G401 (cell line): ENCODE measurements around the gene UNCX. TPM values are rescaled to one million over a fixed set of nuclear protein-coding genes. Genes with fewer than 3 reads are reported as not detected.
"Not testable (repeated sequence)": the region's sequence is repeated elsewhere in the genome, so short reads cannot be mapped to it uniquely, and the experiment has no call there.

Experiments
- DNase-seq: peaks from one replicate; pipeline ENCODE4 v3.0.0-alpha.2; 2015; ENCODE audit warnings: low spot score
- in situ Hi-C: cut with HindIII; loops from 2 replicates; pipeline ENCODE4 v1.10.0; 2016; ENCODE audit warnings: low sequenced_read_pairs, mixed read lengths
- total RNA-seq: library from RNA; depleted of rRNA; stranded (reverse); fragments of >200 nt; shearing (Covaris generic); gene quantifications from 2 replicates; pipeline ENCODE4 v1.2.3, GENCODE V29; 2014

The UNCX gene
- total RNA-seq, 1 experiment from 2014 or later = 0.10 TPM

DNA sequence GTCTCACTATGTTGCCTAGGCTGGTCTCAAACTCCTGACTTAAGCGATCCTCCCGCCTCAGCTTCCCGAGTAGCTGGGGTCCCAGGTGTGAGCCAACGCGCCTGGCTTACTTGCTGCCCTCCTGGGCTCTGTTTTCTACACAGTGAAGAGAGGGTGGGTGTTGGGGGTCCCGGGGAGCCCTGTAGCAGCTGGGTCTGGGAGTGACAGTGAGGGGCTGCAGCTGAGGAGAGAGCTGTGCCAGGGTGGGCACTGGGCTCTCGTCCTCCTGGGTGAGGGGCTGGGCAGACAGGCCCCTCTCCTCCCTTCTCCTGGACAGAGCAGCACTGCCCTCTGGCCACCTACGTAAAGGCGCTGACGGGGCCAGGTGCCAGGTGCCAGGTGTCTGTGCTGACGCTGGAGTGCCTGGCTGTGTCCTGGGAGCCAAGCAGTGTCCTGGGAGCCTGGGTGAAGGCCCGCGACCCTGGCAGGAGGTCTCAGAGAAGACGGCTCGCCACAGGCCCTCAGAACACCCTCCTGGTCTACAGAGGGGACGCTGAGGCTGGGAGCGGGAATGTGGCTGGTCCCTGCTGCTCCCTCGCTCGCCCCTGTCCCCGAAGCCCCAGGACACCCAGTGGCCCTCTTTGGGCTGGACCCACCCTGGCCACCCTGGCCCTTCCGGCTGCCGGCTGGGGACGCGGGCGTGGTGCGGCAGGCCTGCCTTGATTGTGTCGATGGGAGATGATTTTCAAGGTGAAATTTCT, 35.6 kb downstream of the UNCX start:
- no peak for DNase-seq
- in situ Hi-C loops = no loop called here

DNA sequence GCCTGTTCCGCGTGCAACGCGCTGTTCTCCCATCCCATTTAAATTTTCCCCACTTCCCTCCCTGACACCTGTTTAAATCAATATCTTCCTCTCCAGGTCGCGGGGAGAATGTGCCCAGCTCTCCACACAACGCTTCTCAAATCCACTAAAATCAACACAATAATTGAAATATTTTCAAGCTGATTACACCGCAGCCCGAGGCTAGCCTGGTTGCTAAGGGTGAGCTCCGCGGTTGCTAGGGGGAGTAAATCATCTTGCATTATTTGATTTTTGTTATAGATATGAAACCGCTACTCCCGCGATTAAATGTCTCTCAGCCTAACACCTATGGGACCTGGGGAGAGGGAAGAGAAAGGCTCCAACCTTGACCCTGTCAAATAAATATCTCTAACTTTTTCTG, 36.2 kb downstream of the UNCX start:
- DNase-seq = no peak
- in situ Hi-C loops = no loop called here

DNA sequence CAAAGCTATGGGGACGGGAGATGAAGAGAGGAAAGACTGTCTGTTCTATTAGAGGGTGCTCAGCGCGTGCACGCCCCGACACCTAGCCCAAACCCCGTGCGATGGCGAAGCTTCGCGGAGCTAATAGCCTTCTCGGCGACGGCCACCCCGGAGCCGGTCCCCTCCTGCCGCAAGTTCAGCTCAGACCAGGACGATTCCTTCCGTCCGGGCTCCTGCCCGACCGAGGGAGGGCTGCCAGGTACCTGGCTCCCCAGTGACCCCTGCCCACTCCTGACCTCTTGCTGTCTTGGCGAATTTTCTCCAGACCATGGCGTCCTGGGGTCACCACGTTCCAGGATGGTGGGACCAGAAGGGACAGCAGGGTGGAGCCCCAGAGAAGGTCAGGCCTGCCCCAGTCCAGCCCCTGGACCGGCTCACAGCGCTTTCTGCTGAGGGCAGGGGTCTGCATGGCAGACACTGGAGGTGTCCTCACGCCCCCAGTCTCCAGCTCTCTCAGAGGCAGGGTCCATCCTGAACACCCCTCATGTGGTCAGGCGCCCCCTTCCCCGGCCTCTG, 36.7 kb downstream of the UNCX start:
- in situ Hi-C loops = no loop called here
- DNase-seq = no peak

DNA sequence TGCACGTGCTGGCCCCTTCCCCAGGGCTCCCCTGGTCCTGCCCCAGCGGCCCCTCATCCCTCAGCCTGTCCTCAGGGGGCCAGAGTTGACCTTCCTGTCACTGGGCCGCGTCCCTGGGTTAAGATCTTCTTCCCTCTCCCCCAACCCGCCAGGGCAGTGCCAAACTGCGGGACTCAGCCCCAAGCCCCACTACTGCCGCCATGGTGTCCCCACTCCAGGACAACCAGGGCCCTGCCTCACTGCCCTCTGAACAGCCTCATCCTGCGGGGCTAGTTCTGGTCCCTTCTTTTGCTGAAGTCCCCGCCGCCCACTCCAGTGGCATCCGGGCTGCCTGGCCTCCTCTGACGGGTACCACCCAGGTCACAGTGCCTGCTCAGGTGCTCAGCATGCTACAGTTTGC, 37.5 kb downstream of the UNCX start:
- DNase-seq = no peak
- in situ Hi-C loops = no loop called here

DNA sequence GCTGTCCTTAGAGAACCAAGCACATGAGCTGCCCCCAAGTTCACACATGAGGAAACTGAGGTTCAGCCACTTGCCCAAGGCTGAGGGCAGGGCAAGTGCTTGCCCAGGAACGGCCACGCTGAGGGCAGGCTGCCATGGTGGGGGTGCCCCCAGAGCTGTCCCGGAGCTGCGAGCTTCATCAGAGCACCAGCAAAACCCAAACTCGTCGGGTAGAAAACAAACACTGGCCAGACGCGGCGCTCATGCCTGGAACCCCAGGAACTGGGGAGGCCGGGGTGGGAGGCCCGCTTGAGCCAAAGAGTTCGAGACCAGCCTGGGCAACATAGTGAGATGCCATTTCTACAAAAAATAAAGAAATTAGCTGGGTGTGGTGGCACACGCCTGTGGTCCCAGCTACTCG, 38.4 kb downstream of the UNCX start:
- in situ Hi-C loops = no loop called here

DNA sequence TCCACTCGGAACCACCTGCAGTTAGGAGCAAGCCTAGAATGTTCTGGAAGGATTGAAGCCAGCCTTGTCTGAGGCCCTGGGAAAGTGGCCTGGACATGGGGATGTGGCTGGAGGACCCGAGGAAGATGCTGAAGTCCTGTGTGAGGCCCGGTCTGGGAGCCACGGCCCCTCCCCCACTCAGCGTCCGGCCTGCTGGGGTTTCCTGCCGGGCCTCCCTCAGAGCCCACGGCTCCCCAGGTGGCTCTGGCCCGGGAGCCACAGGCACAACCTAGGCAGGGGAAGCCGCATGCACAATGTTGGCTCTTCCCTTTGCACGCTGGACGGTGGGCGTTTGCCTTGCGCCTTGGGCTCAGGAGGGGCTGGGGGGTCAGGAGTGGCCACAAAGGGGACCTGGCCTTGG, 39.0 kb downstream of the UNCX start:
- no peak for DNase-seq
- in situ Hi-C loops = no loop called here

More for the DNA sequence above, 38.4 kb downstream of the UNCX start:
- no peak for DNase-seq

DNA sequence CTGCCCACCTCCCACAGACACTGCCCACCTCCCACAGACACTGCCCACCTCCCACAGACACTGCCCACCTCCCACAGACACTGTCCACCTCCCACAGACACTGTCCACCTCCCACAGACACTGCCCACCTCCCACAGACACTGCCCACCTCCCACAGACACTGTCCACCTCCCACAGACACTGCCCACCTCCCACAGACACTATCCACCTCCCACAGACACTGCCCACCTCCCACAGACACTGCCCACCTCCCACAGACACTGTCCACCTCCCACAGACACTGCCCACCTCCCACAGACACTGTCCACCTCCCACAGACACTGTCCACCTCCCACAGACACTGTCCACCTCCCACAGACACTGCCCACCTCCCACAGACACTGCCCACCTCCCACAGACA, 39.5 kb downstream of the UNCX start:
- DNase-seq, in situ Hi-C loops: not testable (repeated sequence)

DNA sequence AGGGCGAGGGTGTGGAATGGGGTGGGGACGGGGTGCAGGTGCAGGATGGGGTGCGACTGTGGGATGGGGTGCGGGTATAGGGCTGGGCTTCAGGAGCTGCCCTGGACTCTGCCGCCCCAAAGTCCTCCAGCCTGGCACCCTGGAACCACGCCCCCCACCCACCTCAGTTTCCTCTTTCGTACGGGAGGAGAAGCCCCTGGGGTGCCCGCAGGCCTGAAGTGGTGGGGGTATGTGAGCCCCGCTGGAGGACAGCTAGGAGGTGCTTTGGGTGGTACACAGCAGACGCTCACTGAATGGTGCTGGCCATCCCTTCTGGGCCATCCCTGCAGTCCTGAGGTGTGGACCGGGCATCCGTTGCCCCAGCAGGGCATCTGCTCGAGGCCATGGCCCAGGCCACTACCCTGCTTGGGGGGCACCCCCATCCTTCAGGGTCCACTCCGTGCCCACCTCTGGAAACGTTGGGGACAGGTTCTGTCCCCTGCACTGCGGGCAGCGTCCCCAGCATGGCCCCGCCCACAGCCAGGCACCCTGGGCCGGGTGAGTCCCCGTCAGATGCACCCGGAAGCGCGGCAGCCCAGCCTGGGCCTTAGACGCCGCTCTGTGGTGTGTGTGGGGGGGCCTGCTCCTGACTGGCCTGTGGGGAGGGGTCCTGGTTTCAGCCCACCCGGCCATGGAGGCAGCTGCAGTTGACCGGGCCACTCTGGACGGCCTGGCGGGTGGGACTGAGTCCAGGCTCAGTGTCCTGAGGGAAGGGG, 41.6 kb downstream of the UNCX start:
- DNase-seq = no peak
- in situ Hi-C loops = no loop called here

DNA sequence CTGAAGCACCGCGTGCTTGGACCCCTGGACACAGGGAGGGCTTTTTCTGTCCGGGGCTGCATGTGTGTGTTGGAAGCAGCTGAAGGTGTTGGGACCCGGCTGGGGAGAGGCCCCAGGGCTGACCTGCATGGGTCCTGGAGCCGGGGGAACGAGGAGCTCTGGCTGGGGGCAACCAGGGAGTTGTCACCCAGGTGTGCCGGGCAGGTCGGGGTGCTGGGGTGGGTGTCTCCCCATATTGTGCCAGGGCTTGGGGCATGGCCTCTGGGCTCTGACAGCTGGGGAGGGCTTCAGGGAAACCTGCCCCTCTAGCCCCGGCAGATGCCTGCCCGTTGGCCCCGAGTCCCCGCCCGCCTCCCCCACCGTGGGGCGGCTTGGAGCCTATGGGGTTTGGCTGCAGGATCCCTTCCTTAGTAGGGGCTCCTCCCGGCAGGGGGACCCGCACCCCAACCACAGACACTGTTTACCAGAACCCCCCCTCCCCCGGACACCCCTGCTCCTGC, 42.3 kb downstream of the UNCX start:
- DNase-seq = no peak
- in situ Hi-C loops = no loop called here

DNA sequence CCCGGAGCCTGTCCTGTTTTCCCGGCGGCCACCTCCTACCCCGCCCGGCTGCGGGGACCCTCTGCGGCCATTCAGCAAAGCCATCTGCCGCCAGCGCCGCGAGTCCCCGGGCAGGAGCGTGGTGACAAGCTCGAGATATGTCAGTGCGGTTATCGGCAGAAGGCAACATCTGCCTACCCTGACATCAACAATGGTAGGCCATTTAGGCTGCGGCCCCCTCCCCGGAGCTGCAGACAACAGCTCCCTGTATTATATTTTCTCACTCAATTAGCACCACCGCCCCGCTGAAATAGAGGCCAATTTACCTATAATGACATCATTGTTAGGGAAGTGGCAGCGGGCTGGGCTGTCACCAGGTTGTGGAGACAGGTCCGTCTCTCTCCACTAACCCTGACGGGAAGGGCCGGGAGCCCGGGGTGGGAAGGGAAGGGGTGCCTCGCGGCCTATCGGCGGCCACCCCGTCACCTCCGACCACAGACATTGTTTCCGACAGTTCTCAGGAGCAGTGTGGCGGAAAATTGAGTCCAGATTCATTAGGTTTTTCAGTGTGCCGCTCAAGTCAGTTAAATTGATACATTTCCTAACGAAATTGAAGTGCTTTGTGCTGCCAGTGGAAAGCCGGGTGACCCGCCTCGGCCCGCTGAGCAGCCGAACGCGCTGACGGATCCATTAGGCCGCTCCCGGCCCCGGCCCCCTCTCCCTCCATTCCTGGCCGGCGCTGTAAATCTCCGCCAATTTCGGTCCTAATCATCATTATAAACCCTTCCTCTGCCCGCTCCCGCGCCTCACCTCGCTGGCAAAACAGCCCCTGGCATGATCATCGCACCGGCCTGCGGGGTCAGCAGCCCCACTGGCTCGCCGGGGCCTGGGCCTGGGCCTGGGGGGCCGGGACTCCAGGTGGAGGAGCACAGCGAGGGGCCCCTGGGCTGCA, 43.0 kb downstream of the UNCX start:
- peak; percentile 23 for DNase-seq
- in situ Hi-C loops = no loop called here

DNA sequence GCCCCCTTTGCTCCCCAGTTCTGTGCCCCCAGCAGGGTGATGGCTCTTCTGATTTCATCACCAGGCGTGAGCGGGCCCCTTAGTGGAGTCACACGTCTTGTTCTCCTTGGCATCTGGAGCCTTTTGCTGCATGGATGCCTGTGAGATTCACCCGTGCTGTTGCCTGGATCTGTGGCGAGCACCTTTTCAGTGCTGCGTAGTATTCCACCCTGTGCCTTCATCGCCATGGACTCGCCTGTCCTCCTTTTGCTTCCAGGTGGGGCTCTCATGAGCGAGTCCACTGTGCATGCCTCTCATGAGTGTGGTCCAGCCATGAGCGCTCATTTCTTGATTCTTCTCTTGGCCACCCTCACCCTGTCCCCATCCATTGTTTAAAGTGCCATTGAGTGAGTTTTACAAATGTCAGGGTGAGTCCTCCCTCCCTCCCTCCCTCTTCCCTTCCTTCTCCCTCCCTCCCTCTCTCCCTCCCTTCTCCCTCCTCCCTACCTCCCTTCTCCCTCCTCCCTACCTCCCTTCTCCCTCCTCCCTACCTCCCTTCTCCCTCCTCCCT, 44.0 kb downstream of the UNCX start:
- in situ Hi-C loops = no loop called here
- no peak for DNase-seq

DNA sequence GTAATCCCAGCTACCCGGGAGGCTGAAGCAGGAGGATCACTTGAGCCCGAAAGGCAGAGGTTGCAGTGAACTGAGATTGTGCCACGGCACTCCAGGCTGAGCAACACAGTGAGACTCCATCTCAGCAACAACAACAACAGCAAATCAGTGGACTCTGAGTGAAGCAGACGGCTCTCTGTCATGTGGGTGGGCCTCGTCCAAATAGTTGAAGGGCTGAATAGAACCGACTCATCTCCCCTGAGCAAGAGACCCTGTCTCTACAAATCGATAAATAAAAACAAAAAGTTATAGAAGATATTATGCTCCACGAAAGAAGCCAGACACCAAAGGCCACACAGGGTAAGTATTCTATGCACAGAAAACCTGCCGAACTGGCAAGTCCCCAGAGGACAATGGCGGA, 45.9 kb downstream of the UNCX start:
- no peak for DNase-seq
- in situ Hi-C loops = no loop called here

DNA sequence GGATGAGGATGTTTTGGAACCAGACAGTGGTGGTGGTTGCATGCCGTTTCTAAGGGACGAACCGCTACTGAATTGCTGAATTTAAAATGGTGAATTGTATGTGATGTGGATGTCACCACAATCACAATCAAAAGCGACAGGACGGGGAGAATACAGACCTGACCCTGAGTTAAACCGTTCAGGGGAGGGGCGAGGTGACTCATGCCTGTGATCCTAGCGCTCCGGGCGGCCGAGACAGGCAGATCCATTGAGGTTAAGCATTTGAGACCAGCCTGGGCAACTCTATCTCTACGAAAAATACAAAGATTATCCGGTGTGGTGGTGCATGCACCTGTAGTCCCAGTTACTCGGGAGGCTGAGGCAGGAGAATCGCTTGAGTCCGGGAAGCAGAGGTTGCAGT, 46.4 kb downstream of the UNCX start:
- no peak for DNase-seq
- in situ Hi-C loops = no loop called here

DNA sequence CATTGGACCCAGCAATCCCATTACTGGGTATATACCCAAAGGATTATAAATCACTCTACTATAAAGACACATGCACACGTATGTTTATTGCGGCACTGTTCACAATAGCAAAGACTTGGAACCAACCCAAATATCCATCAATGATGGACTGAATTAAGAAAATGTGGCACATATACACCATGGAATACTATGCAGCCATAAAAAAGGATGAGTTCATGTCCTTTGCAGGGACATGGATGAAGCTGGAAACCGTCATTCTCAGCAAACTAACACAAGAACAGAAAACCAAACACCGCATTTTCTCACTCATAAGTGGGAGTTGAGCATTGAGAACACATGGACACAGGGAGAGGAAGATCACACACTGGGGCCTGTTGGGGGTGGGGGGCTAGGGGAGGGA, 47.2 kb downstream of the UNCX start:
- in situ Hi-C loops, DNase-seq: not testable (repeated sequence)

DNA sequence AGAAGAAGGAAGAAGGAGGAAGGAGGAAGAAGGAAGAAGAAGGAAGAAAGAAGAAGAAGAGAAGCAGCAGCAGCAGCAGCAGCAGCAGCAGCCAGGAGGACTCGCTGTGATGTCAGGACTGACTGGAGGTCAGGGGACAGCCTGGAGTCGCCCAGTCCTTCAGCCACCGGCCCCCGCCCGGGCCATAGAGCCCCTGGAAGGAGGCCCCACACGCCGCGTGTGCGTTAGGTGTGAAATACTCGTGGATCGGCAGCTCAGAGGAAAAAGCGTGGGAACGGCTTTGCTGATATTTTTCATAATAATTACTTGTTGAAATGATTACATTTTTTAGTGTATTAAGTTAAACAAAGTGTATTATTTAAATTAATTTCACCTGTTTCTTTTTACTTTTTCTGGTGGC, 48.4 kb downstream of the UNCX start:
- DNase-seq = no peak
- in situ Hi-C loops = no loop called here

DNA sequence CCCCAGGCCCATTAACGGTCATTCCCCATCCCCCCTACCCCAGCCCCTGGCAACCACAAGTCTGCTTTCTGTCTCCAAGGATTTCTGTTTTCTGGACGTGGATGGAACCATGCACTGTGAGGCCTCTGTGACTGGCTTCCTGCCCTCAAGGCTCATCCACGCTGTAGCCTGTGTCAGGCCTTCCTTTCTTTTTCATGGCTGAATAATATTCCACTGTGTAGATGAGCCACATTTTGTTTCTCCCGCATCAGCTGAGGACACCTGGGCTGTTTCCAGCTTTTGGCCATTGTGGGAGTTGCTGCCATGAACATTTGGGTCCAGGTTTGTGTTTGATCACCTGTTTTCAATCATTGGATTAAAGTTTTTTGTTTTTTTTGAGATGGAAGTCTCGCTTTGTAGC, 50.0 kb downstream of the UNCX start:
- in situ Hi-C loops = no loop called here
- DNase-seq = no peak

DNA sequence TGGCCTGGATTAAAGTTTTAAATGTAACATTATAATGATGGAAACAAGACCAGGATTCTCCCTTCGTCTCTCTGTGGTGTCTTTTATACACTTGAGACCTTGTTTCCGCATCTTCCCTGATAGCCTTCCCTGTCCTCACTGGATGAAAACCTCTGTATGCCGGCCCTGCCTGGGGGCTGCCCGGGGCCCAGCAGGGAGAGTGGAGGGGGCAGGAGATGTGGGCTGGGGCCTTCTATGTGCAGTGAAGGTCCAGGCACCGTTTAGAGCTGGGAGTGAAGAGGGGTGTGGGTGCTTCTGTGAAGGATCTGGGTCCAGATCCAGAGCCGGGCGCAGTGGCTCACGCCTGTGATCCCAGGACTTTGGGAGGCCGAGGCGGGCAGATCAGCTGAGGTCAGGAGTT, 50.7 kb downstream of the UNCX start:
- DNase-seq = no peak
- in situ Hi-C loops = no loop called here

DNA sequence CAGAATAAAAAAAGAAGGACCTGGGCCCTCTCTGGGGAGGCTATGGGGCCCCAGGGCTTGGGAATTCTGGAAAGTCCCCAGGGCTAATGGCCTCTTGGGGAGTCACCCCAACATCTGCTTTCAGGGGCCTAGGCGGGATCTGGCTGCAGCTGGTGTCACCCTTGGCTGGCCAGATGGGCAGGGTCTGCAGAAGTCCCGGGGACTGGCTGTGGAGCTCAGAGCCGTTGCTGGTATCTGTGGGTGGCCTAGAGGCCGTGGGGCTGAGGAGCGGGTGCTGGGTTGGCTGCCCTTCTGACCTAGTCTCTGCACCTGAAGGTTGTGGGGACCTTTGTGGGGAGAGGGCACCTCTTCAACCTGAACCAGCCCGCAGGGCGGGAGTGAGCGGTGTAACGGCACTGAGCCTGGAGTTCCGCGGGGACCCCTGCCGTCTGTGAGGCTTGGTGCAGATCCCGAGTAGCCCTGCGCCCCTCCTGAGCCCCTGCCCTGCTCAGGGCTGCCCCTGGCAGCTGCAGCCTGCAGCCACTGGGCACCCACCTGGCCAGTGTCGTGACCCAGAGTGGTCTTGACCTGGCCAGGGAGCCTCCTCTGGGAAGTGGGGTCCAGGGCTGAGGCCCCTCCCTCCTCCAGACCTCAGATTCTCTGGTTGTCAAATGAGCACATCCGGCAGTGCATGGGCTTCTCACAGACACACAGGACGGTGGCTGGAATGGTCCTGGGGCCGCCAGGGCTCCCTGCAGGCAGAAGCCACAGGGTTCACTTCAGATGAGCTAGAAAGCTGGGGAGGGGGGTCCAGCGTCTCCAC, 51.5 kb downstream of the UNCX start:
- in situ Hi-C loops = no loop called here
- DNase-seq = no peak
